Esophagus muscularis mucosa (tissue), 3 donors: Measurements from ENCODE around the gene ZNF747.

ENCODE experiments used
- CTCF ChIP-seq, 3 experiments: fragments of 200-600 bp in 2 of 3; fragments of 450-650 bp in 1 of 3; sonication (generic) in 2 of 3; IDR thresholded peaks; one replicate each; pipeline ENCODE4 v1.5.1; 2017 to 2019; ENCODE audit warnings: antibody characterized with exemption in 3 of 3, mild to moderate bottlenecking in 2 of 3, moderate library complexity in 1 of 3
- POLR2A ChIP-seq: fragments of 450-650 bp; IDR thresholded peaks from one replicate; pipeline ENCODE4 v1.6.1; 2017; ENCODE audit warnings: antibody characterized with exemption, moderate library complexity, mild to moderate bottlenecking, low read depth
- POLR2AphosphoS5 ChIP-seq, 2 donors: sonication (generic); formaldehyde crosslinking; IDR thresholded peaks; one replicate each; pipeline ENCODE4 v1.6.1; 2017; ENCODE audit warnings: antibody characterized with exemption in 2 of 2

GRCh38 chr16:30528799-30529457 is 5.7 kb downstream of the ZNF747 start:
- TF ChIP-seq POLR2A = no peak
- no peak for TF ChIP-seq CTCF (IDR thresholded peaks at IDR 0.05)
- no peak for TF ChIP-seq POLR2AphosphoS5 (IDR thresholded peaks at IDR 0.05)
